ENCODE measurements around the gene KCNB1. TPM values are rescaled to one million over a fixed set of nuclear protein-coding genes. Genes with fewer than 3 reads are reported as not detected.

Gene KCNB1
- total RNA-seq, 1 experiment from 2014 or later: 0.68 TPM

DNA sequence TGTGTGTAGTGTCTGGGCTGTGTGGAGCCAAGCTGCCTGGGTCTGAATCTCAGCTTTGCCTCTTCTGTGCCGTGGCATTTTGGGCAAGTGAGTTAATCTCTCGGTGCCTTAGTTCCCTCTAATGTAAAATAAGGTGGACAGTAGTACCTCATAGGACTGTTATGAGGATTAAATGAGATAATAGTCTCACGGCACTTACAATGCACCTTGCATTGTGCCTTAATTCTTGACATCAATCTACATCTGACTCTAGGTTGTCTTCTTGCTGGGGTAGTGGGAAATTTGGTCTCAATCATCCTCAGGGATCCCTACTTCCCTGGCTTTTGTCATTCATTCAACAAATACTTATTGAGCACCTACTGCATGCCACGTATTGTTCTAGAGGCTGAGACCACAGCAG lies 133.9 kb downstream of the KCNB1 start:
- no peaks in the 10 kb centered on the region for H3K79me1 ChIP-seq (ENCODE audit: insufficient read depth, low read depth, low read length, poor library complexity, severe bottlenecking)
- peak overlapping the region; percentile 28 for H3K18ac ChIP-seq (ENCODE audit: insufficient read length, low read depth, low read length)
- no peak overlapping the region for H3K4ac ChIP-seq (ENCODE audit: low read depth, low read length)
- H2BK12ac ChIP-seq (ENCODE audit: insufficient read length, low read depth, low read length): no peak overlapping the region
- no peaks in the 10 kb centered on the region for H3K36me3 Mint-ChIP-seq (ENCODE audit: insufficient read depth in 1 of 3, low read depth in 3 of 3)
- no peak overlapping the region for H3K23ac ChIP-seq (ENCODE audit: insufficient read length, low read depth, low read length)
- no peak overlapping the region for H3K4me3 Mint-ChIP-seq
- H2BK15ac ChIP-seq (ENCODE audit: low read depth, low read length): no peak overlapping the region
- H3K9me3 ChIP-seq (ENCODE audit: control insufficient read depth, low read depth, low read length): no peaks in the 10 kb centered on the region
- H4K5ac ChIP-seq (ENCODE audit: insufficient read length, low read depth, low read length): no peak overlapping the region
- H2BK20ac ChIP-seq (ENCODE audit: low read depth, low read length, poor library complexity, severe bottlenecking): no peak overlapping the region
- no peak overlapping the region for H2BK120ac ChIP-seq (ENCODE audit: low read depth, low read length, poor library complexity, severe bottlenecking)
- H3K56ac ChIP-seq (ENCODE audit: insufficient read length, low read depth, low read length): no peak overlapping the region
- H3K4me1 Mint-ChIP-seq: peaks cover 4 to 12% of the 10 kb centered on the region in 2 experiments; a peak in 3 of 4 replicates
- no peak overlapping the region for H4K91ac ChIP-seq (ENCODE audit: insufficient read length, low read depth, low read length)
- H3K9ac ChIP-seq (ENCODE audit: extremely low read depth, insufficient read length, low read length): no peak overlapping the region
- no peak for DNase-seq
- no peak overlapping the region for H2AFZ ChIP-seq (ENCODE audit: low read length)
- no peaks in the 10 kb centered on the region for H3K23me2 ChIP-seq (ENCODE audit: insufficient read length, low read depth, low read length, poor library complexity, severe bottlenecking)
- peaks cover 1% of the 10 kb centered on the region for H3K27me3 Mint-ChIP-seq (ENCODE audit: low read depth)
- H3K27ac Mint-ChIP-seq: no peak overlapping the region
- H3K27ac ChIP-seq (ENCODE audit: insufficient read length, low read depth, low read length): no peak overlapping the region
- no peak for TF ChIP-seq CTCF (conservative IDR thresholded peaks at IDR 0.05)
- H3K14ac ChIP-seq (ENCODE audit: insufficient read depth, low read length): peak overlapping the region; percentile 54; the same call in 1 of the 2 replicates
- no peak overlapping the region for H3T11ph ChIP-seq (ENCODE audit: low read length)
- no peak overlapping the region for H2BK5ac ChIP-seq (ENCODE audit: insufficient read length, low read length)
- H2AK5ac ChIP-seq (ENCODE audit: insufficient read length, low read length): no peak overlapping the region
- H3K4me1 ChIP-seq (ENCODE audit: insufficient read depth, low read length): no peaks in the 10 kb centered on the region
- no peaks in the 10 kb centered on the region for H3K79me2 ChIP-seq (ENCODE audit: insufficient read depth, low read length)
- H3K4me2 ChIP-seq (ENCODE audit: insufficient read depth, insufficient read length, low read length): no peak overlapping the region
- no CpG with 5 or more reads among the region's 4 CpGs for WGBS (ENCODE audit: extremely low coverage, insufficient read length, low lambda C conversion rate)
- no peaks in the 10 kb centered on the region for H3K27me3 ChIP-seq (ENCODE audit: insufficient read depth, low read length)
- no peaks in the 10 kb centered on the region for H3K9me3 Mint-ChIP-seq
- H4K20me1 ChIP-seq (ENCODE audit: control insufficient read depth, insufficient read depth, insufficient read length): no peaks in the 10 kb centered on the region
- no peak overlapping the region for H4K8ac ChIP-seq (replicated peaks; ENCODE audit: insufficient read length, low read depth, low read length)

Data from H9 (cell line).